DMS53 treated with DMSO at 0.1 percent for 48 hours (cell line): Measurements from ENCODE around the gene ARHGAP26.
A peak's percentile ranks its signal among the peaks of the same experiment; 100 is the strongest.

Experiments
- DNase-seq: peaks from one replicate; lab custom pipeline; 2025; ENCODE audit not compliant: unreplicated experiment; lab: John Stamatoyannopoulos, UW

ARHGAP26 gene

GRCh38 chr5:143029293-143029692 is 259.1 kb downstream of the ARHGAP26 start:
- no peak for DNase-seq

GRCh38 chr5:143030349-143030748 is 260.2 kb downstream of the ARHGAP26 start:
- no peak for DNase-seq

GRCh38 chr5:143031781-143032580 is 261.8 kb downstream of the ARHGAP26 start:
- peak; percentile 83 for DNase-seq

GRCh38 chr5:143032581-143032836 is 262.3 kb downstream of the ARHGAP26 start:
- DNase-seq = no peak

GRCh38 chr5:143033535-143034250 is 263.5 kb downstream of the ARHGAP26 start:
- DNase-seq = no peak

- DNase-seq = no peak
Measured at GRCh38 chr5:143036146-143036927, 266.2 kb downstream of the ARHGAP26 start.

- DNase-seq = peak; percentile 95
Measured at GRCh38 chr5:143037071-143037470, 266.9 kb downstream of the ARHGAP26 start.

- DNase-seq = no peak
Measured at GRCh38 chr5:143037708-143038107, 267.5 kb downstream of the ARHGAP26 start.

GRCh38 chr5:143040622-143041021 is 270.4 kb downstream of the ARHGAP26 start:
- peak; percentile 21 for DNase-seq

- no peak for DNase-seq
Measured at GRCh38 chr5:143041461-143041860, 271.3 kb downstream of the ARHGAP26 start.

- DNase-seq = peak; percentile 76
Measured at GRCh38 chr5:143041972-143042770, 272.0 kb downstream of the ARHGAP26 start.

GRCh38 chr5:143044265-143044664 is 274.1 kb downstream of the ARHGAP26 start:
- DNase-seq = no peak

- no peak for DNase-seq
Measured at GRCh38 chr5:143045062-143045461, 274.9 kb downstream of the ARHGAP26 start.

GRCh38 chr5:143046314-143046713 is 276.1 kb downstream of the ARHGAP26 start:
- DNase-seq = no peak

GRCh38 chr5:143047091-143047490 is 276.9 kb downstream of the ARHGAP26 start:
- DNase-seq = no peak

GRCh38 chr5:143050183-143050582 is 280.0 kb downstream of the ARHGAP26 start:
- DNase-seq = no peak

- DNase-seq = peak; percentile 51
Measured at GRCh38 chr5:143051244-143052058, 281.3 kb downstream of the ARHGAP26 start.

GRCh38 chr5:143052967-143053682 is 282.9 kb downstream of the ARHGAP26 start:
- DNase-seq = no peak

- no peak for DNase-seq
Measured at GRCh38 chr5:143053780-143054179, 283.6 kb downstream of the ARHGAP26 start.
